WTC11 (cell line): ENCODE results near the gene KLHL22. TPM values are rescaled to one million over a fixed set of nuclear protein-coding genes. Genes with fewer than 3 reads are reported as not detected.

Experiments
- ATAC-seq: fragments of 200-7000 bp; cut with Tn5 transposase; 2 replicates; pipeline ENCODE4 v1.10.0; 2021; ENCODE audit warnings: mild to moderate bottlenecking, moderate library complexity
- CTCF ChIA-PET: fragments of 300-600 bp; sonication (Branson Sonifier 250); formaldehyde crosslinking; loops from one replicate; lab custom pipeline; 2021; ENCODE audit warnings: antibody characterized with exemption; lab: Charles Lee
- POLR2A ChIA-PET: fragments of 350-600 bp; sonication (Branson Sonifier 250); formaldehyde crosslinking; loops from one replicate; lab custom pipeline; 2021; ENCODE audit warnings: antibody characterized with exemption; lab: Charles Lee
- DNase-seq: peaks from one replicate; pipeline ENCODE4 v3.0.0; 2021; ENCODE audit warnings: low spot score
- H3K27ac Mint-ChIP-seq: 2 replicates; pipeline ENCODE4 v1.8.0; 2021; ENCODE audit warnings: mixed read lengths
- H3K27me3 Mint-ChIP-seq: 2 replicates; pipeline ENCODE4 v1.8.0; 2021; ENCODE audit warnings: low read depth, mild to moderate bottlenecking, moderate library complexity, mixed read lengths
- H3K36me3 Mint-ChIP-seq: 2 replicates; pipeline ENCODE4 v1.8.0; 2021; ENCODE audit warnings: mixed read lengths
- H3K4me1 Mint-ChIP-seq: 2 replicates; pipeline ENCODE4 v1.8.0; 2022; ENCODE audit warnings: mixed read lengths
- H3K4me3 Mint-ChIP-seq: 2 replicates; pipeline ENCODE4 v1.8.0; 2021; ENCODE audit warnings: mild to moderate bottlenecking, moderate library complexity, mixed read lengths
- H3K9me3 Mint-ChIP-seq: 2 replicates; pipeline ENCODE4 v1.8.0; 2021; ENCODE audit warnings: mixed read lengths
- CBFB ChIP-seq: sonication (generic); formaldehyde crosslinking; IDR thresholded peaks from 2 replicates; pipeline ENCODE4 v1.8.1; 2022; ENCODE audit warnings: mild to moderate bottlenecking, low read depth, missing genetic modification reagents
- CREM ChIP-seq: sonication (generic); formaldehyde crosslinking; IDR thresholded peaks from 2 replicates; pipeline ENCODE4 v1.8.1; 2022; ENCODE audit warnings: mild to moderate bottlenecking, missing genetic modification reagents, moderate library complexity
- ESRRA ChIP-seq: sonication (generic); formaldehyde crosslinking; IDR thresholded peaks from 2 replicates; pipeline ENCODE4 v1.8.1; 2022; ENCODE audit warnings: mild to moderate bottlenecking, missing genetic modification reagents, borderline replicate concordance
- FOXK1 ChIP-seq: sonication (generic); formaldehyde crosslinking; IDR thresholded peaks from 2 replicates; pipeline ENCODE4 v1.8.0; 2022; ENCODE audit warnings: mild to moderate bottlenecking, moderate library complexity, missing genetic modification reagents
- FOXP1 ChIP-seq: sonication (generic); formaldehyde crosslinking; IDR thresholded peaks from 2 replicates; pipeline ENCODE4 v1.8.0; 2022; ENCODE audit warnings: missing genetic modification reagents, mild to moderate bottlenecking, moderate library complexity, borderline replicate concordance
- GTF2I ChIP-seq: fragments of 250-450 bp; sonication (Bioruptor Pico); conservative IDR thresholded peaks from 2 replicates; pipeline ENCODE4 v1.4.0; 2021; ENCODE audit warnings: mild to moderate bottlenecking
- JAZF1 ChIP-seq: fragments of 250-450 bp; sonication (Bioruptor Pico); IDR thresholded peaks from 2 replicates; pipeline ENCODE4 v1.9.0; 2021; ENCODE audit warnings: moderate library complexity, mild to moderate bottlenecking, inconsistent platforms
- KAT7 ChIP-seq: sonication (generic); formaldehyde crosslinking; IDR thresholded peaks from 2 replicates; pipeline ENCODE4 v1.8.1; 2023; ENCODE audit warnings: missing genetic modification reagents, mild to moderate bottlenecking, borderline replicate concordance
- NFE2L1 ChIP-seq: sonication (generic); formaldehyde crosslinking; IDR thresholded peaks from 2 replicates; pipeline ENCODE4 v1.8.1; 2023; ENCODE audit warnings: missing genetic modification reagents
- OVOL2 ChIP-seq: fragments of 250-450 bp; sonication (Bioruptor Pico); IDR thresholded peaks from 2 replicates; pipeline ENCODE4 v1.9.0; 2021; ENCODE audit warnings: mild to moderate bottlenecking, borderline replicate concordance
- RELA ChIP-seq: sonication (generic); formaldehyde crosslinking; IDR thresholded peaks from 2 replicates; pipeline ENCODE4 v1.8.1; 2022; ENCODE audit warnings: missing genetic modification reagents, mild to moderate bottlenecking, borderline replicate concordance
- SMAD3 ChIP-seq: sonication (generic); formaldehyde crosslinking; IDR thresholded peaks from 2 replicates; pipeline ENCODE4 v1.8.0; 2022; ENCODE audit warnings: missing genetic modification reagents, mild to moderate bottlenecking, borderline replicate concordance
- ZNF121 ChIP-seq: sonication (generic); formaldehyde crosslinking; IDR thresholded peaks from 2 replicates; pipeline ENCODE4 v1.8.0; 2023; ENCODE audit warnings: missing genetic modification reagents
- ZNF138 ChIP-seq: sonication (generic); formaldehyde crosslinking; conservative IDR thresholded peaks from 2 replicates; pipeline ENCODE4 v1.8.1; 2022; ENCODE audit warnings: mild to moderate bottlenecking, moderate library complexity, missing genetic modification reagents
- ZNF263 ChIP-seq: sonication (generic); formaldehyde crosslinking; IDR thresholded peaks from 2 replicates; pipeline ENCODE4 v1.8.1; 2022; ENCODE audit warnings: low read depth, mild to moderate bottlenecking, moderate library complexity, missing genetic modification reagents
- ZNF317 ChIP-seq: sonication (generic); formaldehyde crosslinking; IDR thresholded peaks from 2 replicates; pipeline ENCODE4 v1.8.1; 2023; ENCODE audit warnings: low read depth, mild to moderate bottlenecking, moderate library complexity, missing genetic modification reagents, borderline replicate concordance
- ZNF416 ChIP-seq: fragments of 250-450 bp; sonication (Bioruptor Pico); IDR thresholded peaks from 2 replicates; pipeline ENCODE4 v1.9.0; 2021; ENCODE audit warnings: mild to moderate bottlenecking, inconsistent platforms
- ZNF671 ChIP-seq: fragments of 250-450 bp; sonication (Bioruptor Pico); IDR thresholded peaks from 2 replicates; pipeline ENCODE4 v1.8.0; 2021; ENCODE audit warnings: mild to moderate bottlenecking
- total RNA-seq: library from RNA; stranded (reverse); gene quantifications from 3 replicates; pipeline ENCODE4 v1.2.3, GENCODE V29; 2021
- TF ChIP-seq, protein P1 (sequence below): sonication (generic); formaldehyde crosslinking; IDR thresholded peaks from 2 replicates; pipeline ENCODE4 v1.8.1; 2022; ENCODE audit warnings: mild to moderate bottlenecking, missing genetic modification reagents, moderate library complexity, borderline replicate concordance
- TF ChIP-seq, protein P2 (sequence below): fragments of 250-450 bp; sonication (Bioruptor Pico); IDR thresholded peaks from 2 replicates; pipeline ENCODE4 v2.1.2; 2022; ENCODE audit warnings: mild to moderate bottlenecking, moderate library complexity
- TF ChIP-seq, protein P3 (sequence below): sonication (generic); formaldehyde crosslinking; IDR thresholded peaks from 2 replicates; pipeline ENCODE4 v1.8.0; 2022; ENCODE audit warnings: mild to moderate bottlenecking, missing genetic modification reagents
- TF ChIP-seq, protein P4 (sequence below): sonication (generic); formaldehyde crosslinking; IDR thresholded peaks from 2 replicates; pipeline ENCODE4 v1.8.0; 2022; ENCODE audit warnings: missing genetic modification reagents
- TF ChIP-seq, protein P5 (sequence below): fragments of 250-450 bp; sonication (Bioruptor Pico); IDR thresholded peaks from 2 replicates; pipeline ENCODE4 v1.9.0; 2021; ENCODE audit warnings: mild to moderate bottlenecking, borderline replicate concordance

Gene KLHL22
- total RNA-seq, 1 experiment from 2014 or later = 15.7 TPM

DNA sequence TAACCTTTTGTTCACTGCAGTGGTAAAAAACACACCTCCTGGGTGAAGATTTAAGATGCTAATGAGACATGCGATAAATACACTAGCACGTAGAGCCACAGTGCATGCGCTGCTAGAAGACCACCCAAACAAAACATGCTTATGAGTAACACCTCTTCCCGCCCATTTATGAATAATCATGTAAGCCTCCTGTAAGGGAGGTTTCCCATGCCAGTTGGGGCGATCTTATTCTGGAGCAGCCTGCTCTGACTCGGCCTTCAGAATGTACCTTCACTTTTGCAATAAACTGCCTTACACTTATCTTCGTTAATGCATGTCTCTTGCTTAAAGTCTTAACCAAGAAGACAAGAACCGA, 39.9 kb downstream of the KLHL22 start (continued):
- TF ChIP-seq, protein P1, sequence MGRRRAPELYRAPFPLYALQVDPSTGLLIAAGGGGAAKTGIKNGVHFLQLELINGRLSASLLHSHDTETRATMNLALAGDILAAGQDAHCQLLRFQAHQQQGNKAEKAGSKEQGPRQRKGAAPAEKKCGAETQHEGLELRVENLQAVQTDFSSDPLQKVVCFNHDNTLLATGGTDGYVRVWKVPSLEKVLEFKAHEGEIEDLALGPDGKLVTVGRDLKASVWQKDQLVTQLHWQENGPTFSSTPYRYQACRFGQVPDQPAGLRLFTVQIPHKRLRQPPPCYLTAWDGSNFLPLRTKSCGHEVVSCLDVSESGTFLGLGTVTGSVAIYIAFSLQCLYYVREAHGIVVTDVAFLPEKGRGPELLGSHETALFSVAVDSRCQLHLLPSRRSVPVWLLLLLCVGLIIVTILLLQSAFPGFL = no peak
- no peak for TF ChIP-seq ZNF138 (CRISPR knock-in tag)

DNA sequence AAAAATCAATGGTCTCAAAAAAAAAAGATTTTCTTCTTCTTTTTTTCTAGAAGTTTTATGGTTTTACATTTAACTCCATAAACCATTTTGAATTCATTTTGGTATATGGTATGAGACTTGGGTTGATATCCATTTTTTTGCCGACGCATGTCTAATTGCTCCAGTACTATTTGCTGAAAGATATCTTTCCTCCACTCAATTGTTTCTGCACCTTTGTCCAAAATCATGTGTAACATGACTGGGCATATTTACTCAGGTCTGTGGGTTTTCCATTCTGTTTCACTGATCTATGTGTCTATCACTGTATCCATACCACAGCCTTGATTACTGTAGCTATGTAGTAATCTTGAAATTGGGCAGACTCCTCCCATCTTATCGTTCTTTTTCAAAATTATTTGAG, 42.4 kb downstream of the KLHL22 start:
- POLR2A ChIA-PET = no interaction called here
- H3K27ac Mint-ChIP-seq = no peak overlapping the region
- H3K4me1 Mint-ChIP-seq = peaks cover 11% of the 10 kb centered on the region
- no peak for TF ChIP-seq CREM (CRISPR knock-in tag)
- TF ChIP-seq, protein P2, sequence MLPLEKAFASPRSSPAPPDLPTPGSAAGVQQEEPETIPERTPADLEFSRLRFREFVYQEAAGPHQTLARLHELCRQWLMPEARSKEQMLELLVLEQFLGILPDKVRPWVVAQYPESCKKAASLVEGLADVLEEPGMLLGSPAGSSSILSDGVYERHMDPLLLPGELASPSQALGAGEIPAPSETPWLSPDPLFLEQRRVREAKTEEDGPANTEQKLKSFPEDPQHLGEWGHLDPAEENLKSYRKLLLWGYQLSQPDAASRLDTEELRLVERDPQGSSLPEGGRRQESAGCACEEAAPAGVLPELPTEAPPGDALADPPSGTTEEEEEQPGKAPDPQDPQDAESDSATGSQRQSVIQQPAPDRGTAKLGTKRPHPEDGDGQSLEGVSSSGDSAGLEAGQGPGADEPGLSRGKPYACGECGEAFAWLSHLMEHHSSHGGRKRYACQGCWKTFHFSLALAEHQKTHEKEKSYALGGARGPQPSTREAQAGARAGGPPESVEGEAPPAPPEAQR = no peak
- TF ChIP-seq CBFB (CRISPR knock-in tag) = no peak
- TF ChIP-seq ZNF263 (CRISPR knock-in tag) = no peak
- no peak for TF ChIP-seq GTF2I (CRISPR knock-in tag)
- no peak for TF ChIP-seq ZNF416 (CRISPR knock-in tag)
- TF ChIP-seq ZNF671 (CRISPR knock-in tag) = no peak
- no peak for TF ChIP-seq NFE2L1 (CRISPR knock-in tag)
- TF ChIP-seq RELA = no peak
- TF ChIP-seq SMAD3 (CRISPR knock-in tag) = no peak
- TF ChIP-seq, protein P3, sequence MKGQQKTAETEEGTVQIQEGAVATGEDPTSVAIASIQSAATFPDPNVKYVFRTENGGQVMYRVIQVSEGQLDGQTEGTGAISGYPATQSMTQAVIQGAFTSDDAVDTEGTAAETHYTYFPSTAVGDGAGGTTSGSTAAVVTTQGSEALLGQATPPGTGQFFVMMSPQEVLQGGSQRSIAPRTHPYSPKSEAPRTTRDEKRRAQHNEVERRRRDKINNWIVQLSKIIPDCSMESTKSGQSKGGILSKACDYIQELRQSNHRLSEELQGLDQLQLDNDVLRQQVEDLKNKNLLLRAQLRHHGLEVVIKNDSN (CRISPR knock-in tag) = no peak
- TF ChIP-seq ESRRA (CRISPR knock-in tag) = no peak
- TF ChIP-seq, protein P1 = no peak
- TF ChIP-seq JAZF1 (CRISPR knock-in tag) = no peak
- DNase-seq (no peak), ATAC-seq (no peak)
- no peaks in the 10 kb centered on the region for H3K36me3 Mint-ChIP-seq
- CTCF ChIA-PET = interaction anchor here (1.3 to 2.4 kb wide), 4 partner anchors 25 to 134 kb away, joined by 5 to 7 read pairs (median 7); partner anchors contain the start of gene DGCR6L
- no peaks in the 10 kb centered on the region; the same call in 1 of the 2 replicates for H3K27me3 Mint-ChIP-seq
- H3K9me3 Mint-ChIP-seq = no peaks in the 10 kb centered on the region
- H3K4me3 Mint-ChIP-seq = no peak overlapping the region

DNA sequence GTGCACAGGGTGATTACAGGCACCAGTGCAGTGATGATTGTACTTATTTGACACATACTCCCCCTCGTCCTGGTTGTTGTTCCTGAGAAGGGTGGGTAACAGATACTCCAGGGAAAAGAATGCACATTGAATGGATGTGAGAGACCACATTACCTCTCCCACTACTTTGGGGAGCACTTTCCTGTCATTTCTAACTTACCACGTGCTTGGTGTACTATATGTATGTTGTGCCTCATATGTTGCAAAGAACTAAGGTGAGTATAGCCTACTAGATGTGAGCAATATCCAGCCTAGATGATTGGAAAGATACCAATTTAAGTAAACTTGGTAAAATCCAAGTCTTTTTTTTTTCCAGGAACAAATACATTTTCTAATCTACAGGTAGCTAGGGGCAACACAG, 43.7 kb downstream of the KLHL22 start:
- DNase-seq (no peak), ATAC-seq (no peak)
- Mint-ChIP-seq H3K4me3 (no peak overlapping the region), H3K4me1 (peaks cover 11% of the 10 kb centered on the region), H3K27me3 (no peaks in the 10 kb centered on the region; the same call in 1 of the 2 replicates), H3K36me3 (no peaks in the 10 kb centered on the region), H3K27ac (no peak overlapping the region), H3K9me3 (no peaks in the 10 kb centered on the region)
- ChIA-PET CTCF (no interaction called here), POLR2A (no interaction called here)
- TF ChIP-seq KAT7 (CRISPR knock-in tag) (no peak), OVOL2 (CRISPR knock-in tag) (no peak), FOXK1 (no peak), FOXP1 (CRISPR knock-in tag) (no peak), ZNF263 (CRISPR knock-in tag) (no peak), ZNF317 (CRISPR knock-in tag) (no peak), ZNF121 (CRISPR knock-in tag) (no peak)
- TF ChIP-seq, protein P4, sequence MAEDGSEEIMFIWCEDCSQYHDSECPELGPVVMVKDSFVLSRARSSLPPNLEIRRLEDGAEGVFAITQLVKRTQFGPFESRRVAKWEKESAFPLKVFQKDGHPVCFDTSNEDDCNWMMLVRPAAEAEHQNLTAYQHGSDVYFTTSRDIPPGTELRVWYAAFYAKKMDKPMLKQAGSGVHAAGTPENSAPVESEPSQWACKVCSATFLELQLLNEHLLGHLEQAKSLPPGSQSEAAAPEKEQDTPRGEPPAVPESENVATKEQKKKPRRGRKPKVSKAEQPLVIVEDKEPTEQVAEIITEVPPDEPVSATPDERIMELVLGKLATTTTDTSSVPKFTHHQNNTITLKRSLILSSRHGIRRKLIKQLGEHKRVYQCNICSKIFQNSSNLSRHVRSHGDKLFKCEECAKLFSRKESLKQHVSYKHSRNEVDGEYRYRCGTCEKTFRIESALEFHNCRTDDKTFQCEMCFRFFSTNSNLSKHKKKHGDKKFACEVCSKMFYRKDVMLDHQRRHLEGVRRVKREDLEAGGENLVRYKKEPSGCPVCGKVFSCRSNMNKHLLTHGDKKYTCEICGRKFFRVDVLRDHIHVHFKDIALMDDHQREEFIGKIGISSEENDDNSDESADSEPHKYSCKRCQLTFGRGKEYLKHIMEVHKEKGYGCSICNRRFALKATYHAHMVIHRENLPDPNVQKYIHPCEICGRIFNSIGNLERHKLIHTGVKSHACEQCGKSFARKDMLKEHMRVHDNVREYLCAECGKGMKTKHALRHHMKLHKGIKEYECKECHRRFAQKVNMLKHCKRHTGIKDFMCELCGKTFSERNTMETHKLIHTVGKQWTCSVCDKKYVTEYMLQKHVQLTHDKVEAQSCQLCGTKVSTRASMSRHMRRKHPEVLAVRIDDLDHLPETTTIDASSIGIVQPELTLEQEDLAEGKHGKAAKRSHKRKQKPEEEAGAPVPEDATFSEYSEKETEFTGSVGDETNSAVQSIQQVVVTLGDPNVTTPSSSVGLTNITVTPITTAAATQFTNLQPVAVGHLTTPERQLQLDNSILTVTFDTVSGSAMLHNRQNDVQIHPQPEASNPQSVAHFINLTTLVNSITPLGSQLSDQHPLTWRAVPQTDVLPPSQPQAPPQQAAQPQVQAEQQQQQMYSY (CRISPR knock-in tag) = no peak
- TF ChIP-seq, protein P5, sequence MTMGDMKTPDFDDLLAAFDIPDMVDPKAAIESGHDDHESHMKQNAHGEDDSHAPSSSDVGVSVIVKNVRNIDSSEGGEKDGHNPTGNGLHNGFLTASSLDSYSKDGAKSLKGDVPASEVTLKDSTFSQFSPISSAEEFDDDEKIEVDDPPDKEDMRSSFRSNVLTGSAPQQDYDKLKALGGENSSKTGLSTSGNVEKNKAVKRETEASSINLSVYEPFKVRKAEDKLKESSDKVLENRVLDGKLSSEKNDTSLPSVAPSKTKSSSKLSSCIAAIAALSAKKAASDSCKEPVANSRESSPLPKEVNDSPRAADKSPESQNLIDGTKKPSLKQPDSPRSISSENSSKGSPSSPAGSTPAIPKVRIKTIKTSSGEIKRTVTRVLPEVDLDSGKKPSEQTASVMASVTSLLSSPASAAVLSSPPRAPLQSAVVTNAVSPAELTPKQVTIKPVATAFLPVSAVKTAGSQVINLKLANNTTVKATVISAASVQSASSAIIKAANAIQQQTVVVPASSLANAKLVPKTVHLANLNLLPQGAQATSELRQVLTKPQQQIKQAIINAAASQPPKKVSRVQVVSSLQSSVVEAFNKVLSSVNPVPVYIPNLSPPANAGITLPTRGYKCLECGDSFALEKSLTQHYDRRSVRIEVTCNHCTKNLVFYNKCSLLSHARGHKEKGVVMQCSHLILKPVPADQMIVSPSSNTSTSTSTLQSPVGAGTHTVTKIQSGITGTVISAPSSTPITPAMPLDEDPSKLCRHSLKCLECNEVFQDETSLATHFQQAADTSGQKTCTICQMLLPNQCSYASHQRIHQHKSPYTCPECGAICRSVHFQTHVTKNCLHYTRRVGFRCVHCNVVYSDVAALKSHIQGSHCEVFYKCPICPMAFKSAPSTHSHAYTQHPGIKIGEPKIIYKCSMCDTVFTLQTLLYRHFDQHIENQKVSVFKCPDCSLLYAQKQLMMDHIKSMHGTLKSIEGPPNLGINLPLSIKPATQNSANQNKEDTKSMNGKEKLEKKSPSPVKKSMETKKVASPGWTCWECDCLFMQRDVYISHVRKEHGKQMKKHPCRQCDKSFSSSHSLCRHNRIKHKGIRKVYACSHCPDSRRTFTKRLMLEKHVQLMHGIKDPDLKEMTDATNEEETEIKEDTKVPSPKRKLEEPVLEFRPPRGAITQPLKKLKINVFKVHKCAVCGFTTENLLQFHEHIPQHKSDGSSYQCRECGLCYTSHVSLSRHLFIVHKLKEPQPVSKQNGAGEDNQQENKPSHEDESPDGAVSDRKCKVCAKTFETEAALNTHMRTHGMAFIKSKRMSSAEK (CRISPR knock-in tag) = no peak
